Sigmoid colon (tissue), 7 donors: ENCODE results near the gene COPA. TPM values are rescaled to one million over a fixed set of nuclear protein-coding genes. Genes with fewer than 3 reads are reported as not detected.
A peak's percentile ranks its signal among the peaks of the same experiment; 100 is the strongest.

Source experiments
- DNase-seq: peaks from one replicate; pipeline ENCODE4 v3.0.0-alpha.2; 2019
- H3K27ac ChIP-seq, 4 donors: fragments of 200-600 bp; sonication (generic); one replicate each; pipeline ENCODE4 v1.5.1; 2016 to 2019; ENCODE audit warnings: mild to moderate bottlenecking in 1 of 4
- H3K27me3 ChIP-seq, 3 donors: fragments of 200-600 bp; sonication (generic); one replicate each; pipeline ENCODE4 v1.5.1; 2019; ENCODE audit warnings: mild to moderate bottlenecking in 1 of 3
- H3K36me3 ChIP-seq, 4 donors: fragments of 200-600 bp; sonication (generic); one replicate each; pipeline ENCODE4 v1.5.1; 2016 to 2019
- H3K4me1 ChIP-seq, 4 donors: fragments of 200-600 bp; sonication (generic); one replicate each; pipeline ENCODE4 v1.5.1; 2017 to 2019
- H3K4me3 ChIP-seq, 4 donors: fragments of 200-600 bp; sonication (generic); one replicate each; pipeline ENCODE4 v1.5.1; 2017 to 2019; ENCODE audit warnings: mild to moderate bottlenecking in 2 of 4, moderate library complexity in 1 of 4
- H3K9me3 ChIP-seq, 4 donors: fragments of 200-600 bp in 3 of 4; sonication (generic) in 3 of 4; one replicate each; pipeline versions ENCODE4 v1.5.1 to v1.6.1; 2013 to 2019
- CTCF ChIP-seq, 4 experiments: fragments of 450-650 bp in 3 of 4; fragments of 200-600 bp in 1 of 4; IDR thresholded peaks; one replicate each; pipeline ENCODE4 v1.5.1; 2016 to 2019; ENCODE audit warnings: antibody characterized with exemption in 4 of 4, mild to moderate bottlenecking in 3 of 4, moderate library complexity in 2 of 4
- EP300 ChIP-seq, 4 donors: sonication (generic); formaldehyde crosslinking; IDR thresholded peaks; one replicate each; pipeline ENCODE4 v1.6.1; 2017; ENCODE audit warnings: antibody characterized with exemption in 4 of 4
- POLR2A ChIP-seq, 2 donors: fragments of 450-650 bp; IDR thresholded peaks; one replicate each; pipeline ENCODE4 v1.6.1; 2016; ENCODE audit warnings: antibody characterized with exemption in 2 of 2, mild to moderate bottlenecking in 2 of 2, moderate library complexity in 2 of 2
- POLR2AphosphoS5 ChIP-seq, 4 donors: sonication (generic); formaldehyde crosslinking; IDR thresholded peaks; one replicate each; pipeline ENCODE4 v1.6.1; 2017; ENCODE audit warnings: antibody characterized with exemption in 4 of 4
- WGBS, 2 donors: extraction: QIAGEN DNeasy Blood & Tissue Kit; methylation state at CpG; one replicate each; pipeline ENCODE4 v1.1.7; 2013; 5-methylcytosine and 5-hydroxymethylcytosine counted together
- intact Hi-C: fragments of 100-400 bp; cut with DNase I; formaldehyde crosslinking; loops from one replicate; pipeline ENCODE4 v1.15.1; 2023
- polyA plus RNA-seq, 3 donors: library from polyadenylated mRNA; stranded (reverse); fragments of 200-250 nt; gene quantifications; one replicate each; pipeline ENCODE4 v1.2.3, GENCODE V29; 2013
- total RNA-seq, 4 donors: library from RNA; depleted of rRNA; stranded (reverse); fragments of >200 nt; gene quantifications; one replicate each; pipeline ENCODE4 v1.1.0, GENCODE V29; 2016
- donor health status: healthy with polysubstance abuse.
- donor health status: Bipolar disorder and iron deficiency.
- donor health status: healthy.

Gene COPA
- total and polyA plus RNA-seq, 7 donors = 62.5 to 117 (median 93.8) TPM

- peaks cover 5 to 47% (median 11%) of the 10 kb centered on the region in 4 donors for H3K36me3 ChIP-seq
- no peak overlapping the region for H3K27ac ChIP-seq
- H3K9me3 ChIP-seq = no peaks in the 10 kb centered on the region
- WGBS, 2 donors = 95 to 96% methylated on average over 6 of the region's 6 CpGs
- DNase-seq = no peak
- H3K4me3 ChIP-seq = no peak overlapping the region
- TF ChIP-seq EP300 (IDR thresholded peaks at IDR 0.05) = no peak
- TF ChIP-seq POLR2A (IDR thresholded peaks at IDR 0.05) = no peak
- no peak for TF ChIP-seq CTCF (IDR thresholded peaks at IDR 0.05)
- TF ChIP-seq POLR2AphosphoS5 (IDR thresholded peaks at IDR 0.05) = no peak
- no peaks in the 10 kb centered on the region for H3K27me3 ChIP-seq
- intact Hi-C loops = loop anchor here (5.0 kb wide), 3 partner anchors 57 to 248 kb away; partner anchors contain the start of genes IGSF8, PEA15 and VANGL2
- peaks cover 0 to 34% (median 21%) of the 10 kb centered on the region in 4 donors for H3K4me1 ChIP-seq
These were observed 1.9 kb upstream of the COPA start for GRCh38 chr1:160344936-160345335.

GRCh38 chr1:160344241-160344640 lies 1.2 kb upstream of the COPA start:
- peak overlapping the region in 1 of 4 donors; percentile 78 for H3K27ac ChIP-seq
- no peak for TF ChIP-seq CTCF (IDR thresholded peaks at IDR 0.05)
- no peaks in the 10 kb centered on the region for H3K9me3 ChIP-seq
- H3K36me3 ChIP-seq = peaks cover 5 to 47% (median 7%) of the 10 kb centered on the region in 4 donors
- H3K27me3 ChIP-seq = no peaks in the 10 kb centered on the region
- intact Hi-C loops = loop anchor here (5.0 kb wide), 3 partner anchors 58 to 247 kb away; partner anchors contain the start of genes IGSF8, PEA15 and VANGL2
- H3K4me3 ChIP-seq = peak overlapping the region in 3 of 4 donors; percentile 74 to 84 (median 76)
- H3K4me1 ChIP-seq = peaks cover 0 to 34% (median 21%) of the 10 kb centered on the region in 4 donors
- WGBS, 2 donors = 65 to 84% methylated on average over 3 of the region's 3 CpGs
- DNase-seq = no peak

- H3K4me3 ChIP-seq = peak overlapping the region; percentile 68 to 84 (median 75)
- no peaks in the 10 kb centered on the region for H3K27me3 ChIP-seq
- peak overlapping the region; percentile 78 to 92 (median 89) for H3K27ac ChIP-seq
- no peaks in the 10 kb centered on the region for H3K9me3 ChIP-seq
- TF ChIP-seq POLR2AphosphoS5 (IDR thresholded peaks at IDR 0.05) (no peak), EP300 (IDR thresholded peaks at IDR 0.05) (no peak), POLR2A (IDR thresholded peaks at IDR 0.05) (no peak), CTCF (IDR thresholded peaks at IDR 0.05) (no peak)
- peaks cover 0 to 34% (median 21%) of the 10 kb centered on the region in 4 donors for H3K4me1 ChIP-seq
- no peak for DNase-seq
- peaks cover 0 to 47% (median 5%) of the 10 kb centered on the region in 4 donors for H3K36me3 ChIP-seq
- WGBS, 2 donors = 0 to 1% methylated on average over 7 of the region's 7 CpGs
- intact Hi-C loops = loop anchor here (5.0 kb wide), 3 partner anchors 60 to 245 kb away; partner anchors contain the start of genes IGSF8, PEA15 and VANGL2
These were observed 524 bp downstream of the COPA start for GRCh38 chr1:160342526-160342925.

GRCh38 chr1:160340866-160341265 lies 2.2 kb downstream of the COPA start:
- Histone ChIP-seq H3K4me3 (no peak overlapping the region), H3K27me3 (no peaks in the 10 kb centered on the region), H3K9me3 (no peaks in the 10 kb centered on the region), H3K4me1 (peaks cover 0 to 34% (median 21%) of the 10 kb centered on the region in 4 donors), H3K36me3 (peaks cover 0 to 52% (median 9%) of the 10 kb centered on the region in 4 donors), H3K27ac (no peak overlapping the region)
- intact Hi-C loops = loop anchor here (5.0 kb wide), 3 partner anchors 61 to 244 kb away; partner anchors contain the start of genes IGSF8, PEA15 and VANGL2
- 56 to 57% methylated on average over 2 of the region's 2 CpGs for WGBS, 2 donors
- TF ChIP-seq CTCF (IDR thresholded peaks at IDR 0.05) = no peak
- TF ChIP-seq EP300 (IDR thresholded peaks at IDR 0.05) = no peak
- TF ChIP-seq POLR2A (IDR thresholded peaks at IDR 0.05) = no peak
- TF ChIP-seq POLR2AphosphoS5 (IDR thresholded peaks at IDR 0.05) = no peak
- DNase-seq = no peak
